Measurements from ENCODE around the gene SATB1. TPM values are rescaled to one million over a fixed set of nuclear protein-coding genes. Genes with fewer than 3 reads are reported as not detected.

The SATB1 gene
- total RNA-seq, 4 donors from 2014 or later: 27.7 to 85.3 (median 67.1) TPM

DNA sequence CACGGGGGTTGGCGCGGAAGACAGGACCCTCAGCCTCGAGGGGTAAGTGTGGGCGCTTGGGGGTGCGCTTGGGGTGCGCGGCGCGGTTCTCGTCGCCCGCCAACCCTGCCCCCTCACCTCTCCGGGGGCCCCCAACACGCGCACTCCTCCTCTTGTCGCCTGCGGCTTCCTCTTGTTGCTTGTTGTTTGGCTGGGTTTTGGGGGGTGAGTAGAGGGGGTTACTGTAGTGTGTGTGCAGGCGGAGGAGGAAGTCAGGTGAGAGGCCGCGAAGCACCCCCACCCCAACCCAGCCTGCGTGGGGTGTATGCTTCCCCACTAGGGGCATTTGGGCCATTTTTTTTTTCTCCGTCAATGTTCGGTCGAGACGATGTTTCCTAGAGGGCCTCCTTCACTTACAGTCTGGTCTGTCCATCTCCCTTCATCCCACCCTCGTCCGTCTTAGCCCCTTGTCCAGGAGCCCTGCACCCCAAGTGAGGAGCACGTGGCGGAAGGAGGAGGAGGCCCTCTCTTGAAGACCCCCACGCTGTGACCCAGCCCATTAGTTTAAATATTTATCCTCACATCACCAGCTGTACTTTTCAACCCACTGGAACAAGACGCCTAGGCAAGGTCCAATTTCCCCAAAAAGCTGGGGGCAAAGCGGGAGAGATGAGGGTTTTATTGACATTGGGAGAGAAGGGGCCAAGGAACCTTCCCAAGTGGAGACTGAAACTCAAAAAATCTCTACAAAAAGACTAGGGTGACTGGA, 20.4 kb upstream of the SATB1 start:
- peak overlapping the region; percentile 79 to 87 (median 82) for H3K27ac ChIP-seq

DNA sequence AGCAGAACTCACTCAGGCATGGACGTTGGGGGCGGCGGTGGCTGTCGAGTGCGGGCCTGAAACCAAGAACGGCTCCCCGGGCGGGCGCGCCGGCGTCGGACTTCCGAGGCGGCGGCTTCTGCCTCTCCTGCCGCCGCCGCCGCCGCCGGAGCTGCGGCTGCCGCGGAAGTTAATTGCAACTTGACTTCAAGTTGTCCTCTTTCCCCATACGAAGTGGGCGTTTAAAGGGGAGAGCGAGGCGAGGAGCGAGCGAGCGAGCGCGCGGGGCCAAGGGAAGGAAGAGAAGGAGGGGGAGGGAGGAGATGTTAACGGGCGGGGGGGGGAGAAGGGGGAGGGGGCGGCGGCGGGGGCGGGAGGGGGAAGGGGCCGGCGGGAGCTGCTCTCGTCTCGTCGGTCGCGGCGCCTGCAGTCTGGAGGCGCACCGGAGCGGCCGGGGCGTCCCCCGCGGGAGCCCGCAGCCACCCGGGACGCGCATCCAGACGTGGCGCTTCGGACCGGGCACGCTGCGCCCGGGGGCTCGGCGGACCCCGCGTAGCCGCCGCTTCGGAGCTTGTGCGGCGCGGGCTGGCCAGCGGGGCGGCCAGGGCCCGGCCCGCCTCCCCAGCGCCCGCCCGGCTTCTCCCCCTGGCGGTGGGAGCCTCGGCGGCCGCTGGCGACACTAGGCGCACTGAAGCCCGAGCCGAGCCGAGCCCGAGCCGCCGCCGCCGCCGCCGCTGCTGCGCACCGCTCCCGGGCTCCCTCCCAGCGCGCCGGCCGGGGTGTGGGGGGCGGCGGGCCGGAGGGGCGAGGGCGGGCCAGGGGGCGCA, 19.7 kb upstream of the SATB1 start:
- TF ChIP-seq, protein P1, sequence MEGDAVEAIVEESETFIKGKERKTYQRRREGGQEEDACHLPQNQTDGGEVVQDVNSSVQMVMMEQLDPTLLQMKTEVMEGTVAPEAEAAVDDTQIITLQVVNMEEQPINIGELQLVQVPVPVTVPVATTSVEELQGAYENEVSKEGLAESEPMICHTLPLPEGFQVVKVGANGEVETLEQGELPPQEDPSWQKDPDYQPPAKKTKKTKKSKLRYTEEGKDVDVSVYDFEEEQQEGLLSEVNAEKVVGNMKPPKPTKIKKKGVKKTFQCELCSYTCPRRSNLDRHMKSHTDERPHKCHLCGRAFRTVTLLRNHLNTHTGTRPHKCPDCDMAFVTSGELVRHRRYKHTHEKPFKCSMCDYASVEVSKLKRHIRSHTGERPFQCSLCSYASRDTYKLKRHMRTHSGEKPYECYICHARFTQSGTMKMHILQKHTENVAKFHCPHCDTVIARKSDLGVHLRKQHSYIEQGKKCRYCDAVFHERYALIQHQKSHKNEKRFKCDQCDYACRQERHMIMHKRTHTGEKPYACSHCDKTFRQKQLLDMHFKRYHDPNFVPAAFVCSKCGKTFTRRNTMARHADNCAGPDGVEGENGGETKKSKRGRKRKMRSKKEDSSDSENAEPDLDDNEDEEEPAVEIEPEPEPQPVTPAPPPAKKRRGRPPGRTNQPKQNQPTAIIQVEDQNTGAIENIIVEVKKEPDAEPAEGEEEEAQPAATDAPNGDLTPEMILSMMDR (IDR thresholded peaks at IDR 0.05): peak in 3 of 5 experiments; percentile 7 to 37 (median 28)
- no peak for TF ChIP-seq POLR2A (IDR thresholded peaks at IDR 0.05)
- TF ChIP-seq POLR2AphosphoS5 (IDR thresholded peaks at IDR 0.05): no peak
- no peak for TF ChIP-seq EP300 (IDR thresholded peaks at IDR 0.05; ENCODE audit: low read depth)
- H3K36me3 ChIP-seq: no peaks in the 10 kb centered on the region
- 0% methylated on average over 3 to 57 of the region's 113 CpGs for WGBS, 2 donors (ENCODE audit: low coverage in 1 of 2)
- no peaks in the 10 kb centered on the region for H3K27me3 ChIP-seq
- in situ Hi-C loops (cut with MboI; ENCODE audit: low pct_ligation_motif_present in 1 of 4, low pct_unique_long_range_greater_than_20kb in 1 of 4, low sequenced_read_pairs in 3 of 4): no loop called here
- H3K27ac ChIP-seq: peak overlapping the region; percentile 80 to 87 (median 83)
- peak overlapping the region; percentile 59 to 73 (median 71) for H3K4me3 ChIP-seq
- peak; percentile 77 for DNase-seq
- intact Hi-C loops (cut with DNase I; ENCODE audit: low total_unique reads): loop anchor here (5.0 kb wide), 1 partner anchor 692 kb away; no protein-coding TSS in a partner anchor
- H3K4me1 ChIP-seq: peaks cover 0 to 36% (median 21%) of the 10 kb centered on the region in 4 donors
- peaks cover 0 to 8% of the 10 kb centered on the region in 2 donors for H3K9me3 ChIP-seq

More for the DNA sequence above, 20.4 kb upstream of the SATB1 start:
- Histone ChIP-seq H3K27me3 (no peaks in the 10 kb centered on the region), H3K9me3 (peaks cover 0 to 8% of the 10 kb centered on the region in 2 donors), H3K36me3 (no peaks in the 10 kb centered on the region), H3K4me1 (peaks cover 0 to 31% (median 21%) of the 10 kb centered on the region in 4 donors), H3K4me3 (peak overlapping the region; percentile 59 to 73 (median 71))
- in situ Hi-C loops (cut with MboI; ENCODE audit: low pct_ligation_motif_present in 1 of 4, low pct_unique_long_range_greater_than_20kb in 1 of 4, low sequenced_read_pairs in 3 of 4) (no loop called here), intact Hi-C loops (cut with DNase I; ENCODE audit: low total_unique reads) (loop anchor here (5.0 kb wide), 1 partner anchor 693 kb away; no protein-coding TSS in a partner anchor)
- peak; percentile 35 for DNase-seq
- TF ChIP-seq POLR2A (IDR thresholded peaks at IDR 0.05) (peak; percentile 26), POLR2AphosphoS5 (IDR thresholded peaks at IDR 0.05) (no peak), EP300 (IDR thresholded peaks at IDR 0.05; ENCODE audit: low read depth) (no peak)
- TF ChIP-seq, protein P1 (IDR thresholded peaks at IDR 0.05): peak in 3 of 5 experiments; percentile 5 to 35 (median 15)
- 3 to 4% methylated on average over 5 to 20 of the region's 33 CpGs for WGBS, 2 donors (ENCODE audit: low coverage in 1 of 2)

DNA sequence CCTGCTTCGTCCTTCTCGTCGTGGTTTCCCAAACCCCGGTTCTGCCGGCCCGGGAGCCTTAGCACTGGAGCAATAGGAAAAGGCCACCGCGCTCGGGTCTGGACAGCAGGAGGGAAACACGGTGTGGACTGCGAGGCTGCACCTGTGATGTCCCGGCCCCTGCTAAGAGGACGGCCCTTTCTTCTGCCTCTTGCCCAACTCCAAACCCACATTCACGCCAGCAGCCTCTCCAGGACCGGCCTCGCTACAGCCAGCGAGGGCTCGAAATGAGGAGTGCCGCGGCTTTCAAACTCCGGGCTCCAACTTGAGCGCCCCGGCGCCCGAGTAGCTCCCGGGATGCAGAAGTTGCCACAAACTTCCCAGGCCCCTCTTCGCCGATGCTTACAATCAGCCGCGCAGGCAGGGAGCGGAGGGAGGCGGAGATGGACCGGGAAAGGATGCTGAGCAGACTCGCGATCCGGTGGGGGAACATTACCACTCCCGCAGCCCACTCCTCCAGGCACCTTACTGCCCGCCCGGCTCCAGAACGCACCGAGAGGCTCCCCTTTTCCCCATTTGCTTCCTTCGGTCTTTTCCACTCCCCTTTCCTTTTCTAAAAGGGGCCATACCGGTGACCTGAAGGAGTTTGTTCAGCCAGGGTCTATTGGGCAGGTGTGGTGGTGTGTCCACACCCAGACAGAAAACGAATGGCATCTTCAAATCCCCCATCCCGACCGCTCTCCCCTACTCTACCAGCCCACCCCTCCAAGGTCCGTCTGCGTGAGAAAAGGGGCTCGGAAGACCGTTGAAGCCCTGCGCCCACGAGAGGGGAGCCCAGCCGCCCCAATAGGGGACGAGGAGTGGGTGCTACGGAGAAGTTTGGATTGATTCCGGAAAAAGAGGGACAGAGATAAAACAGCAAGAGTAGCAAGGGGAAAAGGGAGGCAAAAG, 18.8 kb upstream of the SATB1 start:
- DNase-seq: peak; percentile 31
- WGBS, 2 donors (ENCODE audit: low coverage in 1 of 2): 1% methylated on average over 20 to 54 of the region's 56 CpGs
- Histone ChIP-seq H3K36me3 (no peaks in the 10 kb centered on the region), H3K9me3 (peaks cover 0 to 2% of the 10 kb centered on the region in 2 donors), H3K4me3 (peak overlapping the region; percentile 50 to 73 (median 66)), H3K27me3 (no peaks in the 10 kb centered on the region), H3K27ac (peak overlapping the region; percentile 80 to 87 (median 83)), H3K4me1 (peaks cover 0 to 36% (median 21%) of the 10 kb centered on the region in 4 donors)
- intact Hi-C loops (cut with DNase I; ENCODE audit: low total_unique reads): no loop called here
- TF ChIP-seq EP300 (IDR thresholded peaks at IDR 0.05; ENCODE audit: low read depth) (no peak), POLR2AphosphoS5 (IDR thresholded peaks at IDR 0.05) (no peak), POLR2A (IDR thresholded peaks at IDR 0.05) (no peak)
- TF ChIP-seq, protein P1 (IDR thresholded peaks at IDR 0.05): no peak
- in situ Hi-C loops (cut with MboI; ENCODE audit: low pct_ligation_motif_present in 1 of 4, low pct_unique_long_range_greater_than_20kb in 1 of 4, low sequenced_read_pairs in 3 of 4): no loop called here

Measured in transverse colon (tissue), 4 donors.